Tongue (tissue), 2 donors: ENCODE measurements around the gene PIKFYVE. TPM values are rescaled to one million over a fixed set of nuclear protein-coding genes. Genes with fewer than 3 reads are reported as not detected.
"Not testable (repeated sequence)": the region's sequence is repeated elsewhere in the genome, so short reads cannot be mapped to it uniquely, and the experiment has no call there.

Experiments used
- DNase-seq: peaks from one replicate; pipeline ENCODE4 v3.0.0-alpha.2; 2015
- total RNA-seq: library from RNA; depleted of rRNA; stranded (reverse); fragments of >200 nt; gene quantifications from one replicate; pipeline ENCODE4 v1.2.3, GENCODE V29; 2014

Gene PIKFYVE
- 43.1 TPM for total RNA-seq

- DNase-seq, result peak; percentile 99
These were observed at the start of gene PIKFYVE for GRCh38 chr2:208265801-208266552. Gene PIKFYVE (plus strand): TSS chr2:208266255. CDS start chr2:208271520, 5,265 bp downstream.

GRCh38 chr2:208221873-208222272 lies 44.2 kb upstream of the PIKFYVE start:
- not testable (repeated sequence) for DNase-seq

- no peak for DNase-seq
These were observed 43.7 kb upstream of the PIKFYVE start for GRCh38 chr2:208222351-208222750.

- no peak for DNase-seq
These were observed 41.3 kb upstream of the PIKFYVE start for GRCh38 chr2:208224802-208225201.

- no peak for DNase-seq
These were observed 38.3 kb upstream of the PIKFYVE start for GRCh38 chr2:208227581-208228232.

- no peak for DNase-seq
These were observed 37.6 kb upstream of the PIKFYVE start for GRCh38 chr2:208228476-208228875.

- no peak for DNase-seq
These were observed 31.3 kb upstream of the PIKFYVE start for GRCh38 chr2:208234786-208235185.

- DNase-seq, result no peak
These were observed 30.2 kb upstream of the PIKFYVE start for GRCh38 chr2:208235860-208236259.

- DNase-seq, result no peak
These were observed 26.1 kb upstream of the PIKFYVE start for GRCh38 chr2:208239770-208240493.

- no peak for DNase-seq
These were observed 25.3 kb upstream of the PIKFYVE start for GRCh38 chr2:208240619-208241209.

GRCh38 chr2:208244422-208244821 lies 21.6 kb upstream of the PIKFYVE start:
- DNase-seq, result no peak

GRCh38 chr2:208245746-208246145 lies 20.3 kb upstream of the PIKFYVE start:
- DNase-seq, result no peak

GRCh38 chr2:208248601-208249000 lies 17.5 kb upstream of the PIKFYVE start:
- DNase-seq, result no peak

GRCh38 chr2:208249296-208249695 lies 16.8 kb upstream of the PIKFYVE start:
- DNase-seq, result no peak

GRCh38 chr2:208250388-208250787 lies 15.7 kb upstream of the PIKFYVE start:
- no peak for DNase-seq

GRCh38 chr2:208251098-208251497 lies 15.0 kb upstream of the PIKFYVE start:
- DNase-seq, result no peak

GRCh38 chr2:208252716-208253492 lies 13.2 kb upstream of the PIKFYVE start:
- DNase-seq, result no peak

GRCh38 chr2:208253600-208254117 lies 12.4 kb upstream of the PIKFYVE start:
- DNase-seq, result no peak

- peak; percentile 92 for DNase-seq
These were observed 11.8 kb upstream of the PIKFYVE start for GRCh38 chr2:208254118-208254870.

GRCh38 chr2:208254871-208255556 lies 11.0 kb upstream of the PIKFYVE start, which contains the start of gene IDH1:
Gene IDH1 (minus strand): TSS chr2:208255071. CDS start chr2:208251551, 3,520 bp downstream.
- DNase-seq, result peak; percentile 99
